IMR-90 (cell line): ENCODE data around the gene RBMS3. TPM values are rescaled to one million over a fixed set of nuclear protein-coding genes. Genes with fewer than 3 reads are reported as not detected.
A peak's percentile ranks its signal among the peaks of the same experiment; 100 is the strongest.

Experiments
- ATAC-seq: fragments of 200-7000 bp; cut with Tn5 transposase; 2 replicates; pipeline ENCODE4 v1.9.1; 2020; ENCODE audit warnings: low read depth, mild to moderate bottlenecking, moderate library complexity
- BruUV-seq: library from RNA; stranded (reverse); fragments of 400-500 nt; replicated peaks from 2 replicates; lab custom pipeline; 2021; lab: Mats Ljungman, UMichigan
- CTCF ChIA-PET: fragments of 300-600 bp; formaldehyde crosslinking; extraction: SDS; loops from one replicate; lab custom pipeline; 2021; ENCODE audit warnings: antibody characterized with exemption; lab: Yijun Ruan, JAX
- POLR2A ChIA-PET: fragments of 300-600 bp; sonication (Branson Sonifier 250); formaldehyde crosslinking; loops from one replicate; lab custom pipeline; 2022; ENCODE audit warnings: antibody characterized with exemption; ENCODE audit not compliant: unreplicated experiment; lab: Charles Lee
- DNase-seq: peaks from one replicate; pipeline ENCODE4 v3.0.0; 2013
- H2AFZ ChIP-seq: replicated peaks from 2 replicates; pipeline ENCODE3; 2013; ENCODE audit warnings: low read length, mild to moderate bottlenecking; ENCODE audit not compliant: poor library complexity
- H2AK5ac ChIP-seq: 2 replicates; pipeline ENCODE4 v1.6.1; 2013; ENCODE audit warnings: low read depth, low read length, inconsistent platforms
- H2AK9ac ChIP-seq: replicated peaks from 2 replicates; pipeline ENCODE3; 2013; ENCODE audit warnings: mild to moderate bottlenecking, low read depth, low read length, moderate library complexity; ENCODE audit not compliant: poor library complexity
- H2BK120ac ChIP-seq: 2 replicates; pipeline ENCODE4 v1.6.1; 2013; ENCODE audit warnings: low read depth, low read length, inconsistent platforms
- H2BK15ac ChIP-seq: 3 replicates; pipeline ENCODE4 v1.6.1; 2013; ENCODE audit warnings: low read depth, low read length, inconsistent platforms
- H2BK20ac ChIP-seq: 2 replicates; pipeline ENCODE4 v1.6.1; 2013; ENCODE audit warnings: low read depth, mild to moderate bottlenecking, inconsistent platforms, low read length, moderate library complexity
- H2BK5ac ChIP-seq: 2 replicates; pipeline ENCODE4 v1.6.1; 2013; ENCODE audit warnings: mild to moderate bottlenecking, low read depth, low read length, inconsistent platforms; ENCODE audit not compliant: poor library complexity, severe bottlenecking
- H3K14ac ChIP-seq: replicated peaks from 2 replicates; pipeline ENCODE4 v1.6.1; 2013; ENCODE audit warnings: low read depth, low read length, inconsistent platforms
- H3K18ac ChIP-seq: 2 replicates; pipeline ENCODE4 v1.6.1; 2013; ENCODE audit warnings: low read depth, low read length, control low read depth
- H3K23ac ChIP-seq: 2 replicates; pipeline ENCODE4 v1.6.1; 2013; ENCODE audit warnings: low read depth, low read length, inconsistent platforms
- H3K27ac ChIP-seq: 2 replicates; pipeline ENCODE4 v1.5.1; 2013; ENCODE audit warnings: mild to moderate bottlenecking, control low read depth, low read length; ENCODE audit not compliant: insufficient read depth
- H3K27me3 ChIP-seq: 2 replicates; pipeline ENCODE4 v1.6.1; 2013; ENCODE audit warnings: low read length; ENCODE audit not compliant: control insufficient read depth, insufficient read depth
- H3K36me3 ChIP-seq: 2 replicates; pipeline ENCODE4 v1.6.1; 2013; ENCODE audit warnings: low read length, mixed read lengths; ENCODE audit not compliant: control insufficient read depth, insufficient read depth
- H3K4ac ChIP-seq: 2 replicates; pipeline ENCODE4 v1.6.1; 2013; ENCODE audit warnings: low read depth, low read length, inconsistent platforms
- H3K4me1 ChIP-seq: 2 replicates; pipeline ENCODE4 v1.6.1; 2013; ENCODE audit warnings: low read length, mixed read lengths; ENCODE audit not compliant: control insufficient read depth, insufficient read depth
- H3K4me2 ChIP-seq: 2 replicates; pipeline ENCODE4 v1.6.1; 2013; ENCODE audit warnings: low read depth, mild to moderate bottlenecking, control low read depth, low read length, moderate library complexity
- H3K4me3 ChIP-seq: 2 replicates; pipeline ENCODE4 v1.5.1; 2013; ENCODE audit warnings: low read depth, mild to moderate bottlenecking, control low read depth, low read length, moderate library complexity; ENCODE audit not compliant: insufficient read depth
- H3K56ac ChIP-seq: 2 replicates; pipeline ENCODE4 v1.6.1; 2013; ENCODE audit warnings: low read length, inconsistent platforms; ENCODE audit not compliant: insufficient read depth; ENCODE audit errors: extremely low read depth
- H3K79me1 ChIP-seq, 2 experiments: 2 replicates each; pipeline ENCODE4 v1.6.1; 2013; ENCODE audit warnings: low read length in 2 of 2, inconsistent platforms in 1 of 2, low read depth in 1 of 2
- H3K9ac ChIP-seq: 2 replicates; pipeline ENCODE4 v1.6.1; 2013; ENCODE audit warnings: low read depth, low read length, control low read depth
- H3K9me1 ChIP-seq: 2 replicates; pipeline ENCODE4 v1.6.1; 2013; ENCODE audit warnings: low read length, inconsistent platforms; ENCODE audit not compliant: insufficient read depth
- H3K9me3 ChIP-seq: 2 replicates; pipeline ENCODE4 v1.6.1; 2013; ENCODE audit warnings: low read length; ENCODE audit not compliant: control insufficient read depth, insufficient read depth
- H4K20me1 ChIP-seq: 2 replicates; pipeline ENCODE4 v1.6.1; 2013; ENCODE audit warnings: low read length, inconsistent platforms; ENCODE audit not compliant: insufficient read depth
- H4K5ac ChIP-seq: 2 replicates; pipeline ENCODE4 v1.6.1; 2013; ENCODE audit warnings: mild to moderate bottlenecking, low read depth, low read length, control low read depth
- H4K8ac ChIP-seq, 2 experiments: 2 replicates each; pipeline ENCODE4 v1.6.1; 2013; ENCODE audit warnings: low read depth in 2 of 2, low read length in 2 of 2, control low read depth in 1 of 2, inconsistent platforms in 1 of 2
- H4K91ac ChIP-seq: 2 replicates; pipeline ENCODE4 v1.6.1; 2013; ENCODE audit warnings: low read depth, low read length, inconsistent platforms; ENCODE audit not compliant: insufficient read depth
- CEBPB ChIP-seq: IDR thresholded peaks from 2 replicates; pipeline ENCODE4 v1.6.1; 2012; ENCODE audit warnings: low read depth, low read length, improper control_type of control experiment
- USF2 ChIP-seq: fragments of 150-350 bp; IDR thresholded peaks from 2 replicates; pipeline ENCODE4 v1.6.1; 2017; ENCODE audit warnings: mild to moderate bottlenecking, antibody characterized with exemption, low read length, low read depth
- WGBS, 2 experiments: methylation state at CpG; one replicate each; pipeline versions ENCODE4 v1.1.5 to v1.1.7; 2013; ENCODE audit warnings: missing lambda C conversion rate in 2 of 2; ENCODE audit not compliant: insufficient read length in 1 of 2; ENCODE audit errors: extremely low coverage in 2 of 2; 5-methylcytosine and 5-hydroxymethylcytosine counted together
- dilution Hi-C: fragments of 300-500 bp; cut with HindIII; formaldehyde crosslinking; loops from one replicate; pipeline ENCODE4 v1.14.3; 2018; ENCODE audit warnings: low sequenced_read_pairs; ENCODE audit not compliant: unreplicated experiment
- in situ Hi-C: fragments of 300-500 bp; cut with MboI; formaldehyde crosslinking; loops from 3 replicates; pipeline ENCODE4 v1.14.3; 2019; ENCODE audit warnings: low sequenced_read_pairs, inconsistent platforms, mixed read lengths
- intact Hi-C: fragments of 100-400 bp; cut with micrococcal nuclease; formaldehyde crosslinking; loops from 2 replicates; pipeline ENCODE4 v1.10.0; 2022
- polyA plus RNA-seq, 3 experiments: library from polyadenylated mRNA; depleted of rRNA; stranded (reverse); fragments of >200 nt; gene quantifications; 2 replicates each; pipeline ENCODE4 v1.2.3, GENCODE V29; 2012; ENCODE audit warnings: low replicate concordance in 1 of 3
- total RNA-seq: library from RNA; depleted of rRNA; stranded (reverse); fragments of >200 nt; gene quantifications from 2 replicates; pipeline ENCODE4 v1.2.3, GENCODE V29; 2012

Gene RBMS3
- total and polyA plus RNA-seq, 2 of the 4 experiments (the other 2 are of a cell fraction), result 15.2 to 127 TPM

DNA sequence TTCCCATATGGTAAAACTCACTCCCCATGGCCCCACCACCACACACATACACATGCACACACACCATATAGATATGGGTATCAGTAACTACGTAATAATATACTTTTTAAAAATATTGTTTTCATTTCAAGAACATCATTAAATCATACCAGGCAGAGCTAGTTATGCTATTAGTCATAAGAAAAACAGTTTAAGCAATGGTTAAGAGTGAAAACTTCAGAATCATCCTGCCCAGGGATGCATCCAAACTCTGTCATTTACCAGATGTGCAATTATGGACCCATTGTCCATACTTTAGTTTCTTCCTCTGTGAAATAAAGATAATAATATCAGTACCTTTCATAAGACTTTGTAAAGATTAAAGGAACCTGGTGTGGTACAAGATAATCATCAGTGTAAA is 608.3 kb downstream of the RBMS3 start:
- H3K36me3 ChIP-seq, result no peaks in the 10 kb centered on the region; the same call in 1 of the 2 replicates
- in situ Hi-C loops, result no loop called here
- H3K27ac ChIP-seq, result no peak overlapping the region

More for the DNA sequence above, 608.3 kb downstream of the RBMS3 start:
- Histone ChIP-seq H3K4me3 (no peak overlapping the region), H3K56ac (no peak overlapping the region; the same call in 1 of the 2 replicates), H3K23ac (no peak overlapping the region), H2AFZ (no peak overlapping the region), H3K4me2 (no peak overlapping the region), H3K9me1 (peaks cover 7% of the 10 kb centered on the region), H3K27me3 (no peaks in the 10 kb centered on the region), H3K79me1 (peaks cover 0 to 3% of the 10 kb centered on the region in 2 experiments; a peak in 1 of 4 replicates), H2BK20ac (peak overlapping the region; percentile 26; the same call in 1 of the 2 replicates), H3K4ac (peak overlapping the region; percentile 33; the same call in 1 of the 2 replicates), H4K91ac (no peak overlapping the region), H4K5ac (no peak overlapping the region), H3K18ac (peak overlapping the region; percentile 1; the same call in 1 of the 2 replicates), H2BK5ac (peak overlapping the region; percentile 80), H2BK120ac (no peak overlapping the region), H2BK15ac (no peak overlapping the region), H2AK9ac (no peak overlapping the region), H3K4me1 (peaks cover 4% of the 10 kb centered on the region), H4K8ac (peak overlapping the region in 1 of 2 experiments; percentile 63; a peak in 2 of 4 replicates), H3K9me3 (no peaks in the 10 kb centered on the region), H4K20me1 (no peaks in the 10 kb centered on the region), H3K14ac (no peak overlapping the region), H2AK5ac (no peak overlapping the region), H3K9ac (no peak overlapping the region)
- intact Hi-C loops (no loop called here), dilution Hi-C loops (no loop called here)
- ChIA-PET CTCF (no interaction called here), POLR2A (no interaction called here)
- WGBS, 2 experiments, result no CpG with 5 or more reads among the region's 1 CpG
- BruUV-seq, result no TSS peak
- no peak for TF ChIP-seq USF2
- TF ChIP-seq CEBPB, result peak; percentile 58; the same call in 1 of the 2 replicates
- DNase-seq, result peak; percentile 67
- ATAC-seq, result peak; percentile 69
